VCaP (cell line): ENCODE data around the gene RSPO4.

ENCODE experiments used
- H3K27ac ChIP-seq: fragments of 450-650 bp; 2 replicates; pipeline ENCODE4 v1.5.1; 2017
- CTCF ChIP-seq: fragments of 450-650 bp; conservative IDR thresholded peaks from 2 replicates; pipeline ENCODE4 v1.5.1; 2017; ENCODE audit warnings: mild to moderate bottlenecking, moderate library complexity

Gene RSPO4

GRCh38 chr20:1015181-1015580 is 13.1 kb upstream of the RSPO4 start:
- no peak overlapping the region for H3K27ac ChIP-seq
- TF ChIP-seq CTCF, result no peak

- no peak for TF ChIP-seq CTCF
- H3K27ac ChIP-seq, result no peak overlapping the region
These were observed 12.4 kb upstream of the RSPO4 start for GRCh38 chr20:1014471-1014870.

- TF ChIP-seq CTCF, result no peak
These were observed 11.6 kb upstream of the RSPO4 start for GRCh38 chr20:1013566-1014340.

GRCh38 chr20:1012359-1013168 is 10.5 kb upstream of the RSPO4 start:
- no peak overlapping the region for H3K27ac ChIP-seq
- no peak for TF ChIP-seq CTCF

More at GRCh38 chr20:1013566-1014340, 11.6 kb upstream of the RSPO4 start:
- H3K27ac ChIP-seq, result no peak overlapping the region

DNA sequence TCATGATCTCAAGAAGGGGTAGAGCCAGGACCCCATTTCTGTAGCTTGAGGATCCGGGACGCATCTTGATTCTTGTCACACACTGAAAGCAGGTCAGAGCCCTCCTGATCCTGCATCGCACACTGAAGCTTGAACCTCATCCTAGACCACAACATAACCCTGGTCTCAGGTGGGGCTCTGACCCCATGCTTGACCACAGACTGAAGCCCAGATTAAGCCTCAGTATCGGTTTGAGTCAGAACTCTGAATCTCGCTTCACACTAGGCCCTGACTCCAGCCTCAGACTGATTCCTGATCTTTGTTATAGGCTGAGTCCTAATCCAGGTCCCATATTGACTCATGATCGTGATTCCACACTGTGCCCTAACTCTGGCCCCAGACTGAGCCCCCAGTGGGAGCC is 8.5 kb upstream of the RSPO4 start:
- TF ChIP-seq CTCF, result no peak
- H3K27ac ChIP-seq, result no peak overlapping the region

DNA sequence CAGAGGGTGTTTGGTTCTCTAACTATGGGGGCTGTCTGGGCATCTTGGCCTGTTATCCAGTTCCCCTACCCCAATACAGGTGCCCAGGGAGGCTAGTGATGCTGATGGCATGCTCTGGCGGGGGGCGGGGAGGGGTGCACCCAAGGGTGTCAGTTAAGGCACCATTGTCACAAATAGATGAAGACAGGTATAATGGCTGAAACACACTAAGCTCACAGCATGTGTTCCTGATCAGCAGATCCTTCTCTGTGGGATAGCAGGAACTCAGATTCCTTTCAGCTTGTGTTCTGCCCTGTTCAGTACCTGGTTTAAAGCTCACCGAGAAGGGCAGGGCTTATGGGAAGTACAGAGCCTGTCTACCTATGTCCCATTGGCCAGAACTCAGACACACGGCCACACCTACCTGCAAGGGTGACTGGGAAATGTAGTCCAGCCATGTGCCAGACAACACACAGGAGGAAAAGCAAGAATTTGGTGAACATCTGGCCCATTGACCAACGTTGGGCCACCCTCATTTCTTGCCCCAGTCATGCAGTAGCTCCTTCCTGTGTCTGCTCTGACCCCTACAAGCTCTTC is 3.4 kb upstream of the RSPO4 start:
- TF ChIP-seq CTCF, result no peak

DNA sequence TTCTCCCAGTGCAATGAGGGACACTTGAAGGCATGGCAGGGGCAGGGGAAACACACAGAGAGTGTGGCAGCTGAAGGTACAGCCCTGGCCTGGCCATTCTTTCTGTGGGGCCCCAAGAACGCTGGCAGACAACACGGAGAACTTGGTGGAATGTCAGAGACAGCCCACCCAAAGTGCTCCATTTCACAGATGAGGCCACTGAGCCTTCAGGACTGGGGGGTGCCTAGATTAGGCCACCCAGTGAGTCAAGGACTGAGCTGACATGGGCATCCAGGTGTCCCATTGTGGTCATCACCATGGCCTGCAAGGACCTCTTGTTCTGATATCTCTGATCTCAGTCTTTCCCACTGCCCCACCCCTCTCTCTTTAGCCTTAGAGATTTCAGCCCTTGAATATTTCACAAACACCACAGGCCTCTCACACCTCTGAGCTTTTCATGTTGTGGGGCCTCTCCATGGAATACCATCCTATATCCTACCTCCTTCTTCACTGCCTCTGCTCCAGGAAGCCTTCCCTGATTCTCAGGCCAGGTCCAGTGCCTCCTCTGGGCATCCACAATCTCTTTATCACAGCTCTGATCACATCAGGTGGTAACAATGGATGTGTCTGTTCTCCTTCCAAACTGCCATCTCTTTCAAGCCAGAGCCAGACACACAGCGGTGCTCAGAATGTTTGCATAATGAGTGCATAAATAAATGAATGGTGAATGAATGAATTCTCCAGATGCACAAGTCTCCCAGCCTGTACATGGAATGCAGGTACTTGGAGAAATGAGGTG is 2.0 kb upstream of the RSPO4 start:
- no peak overlapping the region for H3K27ac ChIP-seq
- no peak for TF ChIP-seq CTCF

More for the DNA sequence above, 3.4 kb upstream of the RSPO4 start:
- H3K27ac ChIP-seq, result no peak overlapping the region
